RPMI7951 (cell line): Measurements from ENCODE around the gene TIMP3. TPM values are rescaled to one million over a fixed set of nuclear protein-coding genes. Genes with fewer than 3 reads are reported as not detected.
"Not testable (repeated sequence)": the region's sequence is repeated elsewhere in the genome, so short reads cannot be mapped to it uniquely, and the experiment has no call there.

Experiments used
- DNase-seq: peaks from one replicate; pipeline ENCODE4 v3.0.0-alpha.2; 2012; ENCODE audit warnings: low read depth
- total RNA-seq: library from RNA; depleted of rRNA; stranded (reverse); fragments of >200 nt; shearing (Covaris generic); gene quantifications from 2 replicates; pipeline ENCODE4 v1.2.3, GENCODE V29; 2014

Gene TIMP3
- total RNA-seq, 1 experiment from 2014 or later: 593 TPM

DNA sequence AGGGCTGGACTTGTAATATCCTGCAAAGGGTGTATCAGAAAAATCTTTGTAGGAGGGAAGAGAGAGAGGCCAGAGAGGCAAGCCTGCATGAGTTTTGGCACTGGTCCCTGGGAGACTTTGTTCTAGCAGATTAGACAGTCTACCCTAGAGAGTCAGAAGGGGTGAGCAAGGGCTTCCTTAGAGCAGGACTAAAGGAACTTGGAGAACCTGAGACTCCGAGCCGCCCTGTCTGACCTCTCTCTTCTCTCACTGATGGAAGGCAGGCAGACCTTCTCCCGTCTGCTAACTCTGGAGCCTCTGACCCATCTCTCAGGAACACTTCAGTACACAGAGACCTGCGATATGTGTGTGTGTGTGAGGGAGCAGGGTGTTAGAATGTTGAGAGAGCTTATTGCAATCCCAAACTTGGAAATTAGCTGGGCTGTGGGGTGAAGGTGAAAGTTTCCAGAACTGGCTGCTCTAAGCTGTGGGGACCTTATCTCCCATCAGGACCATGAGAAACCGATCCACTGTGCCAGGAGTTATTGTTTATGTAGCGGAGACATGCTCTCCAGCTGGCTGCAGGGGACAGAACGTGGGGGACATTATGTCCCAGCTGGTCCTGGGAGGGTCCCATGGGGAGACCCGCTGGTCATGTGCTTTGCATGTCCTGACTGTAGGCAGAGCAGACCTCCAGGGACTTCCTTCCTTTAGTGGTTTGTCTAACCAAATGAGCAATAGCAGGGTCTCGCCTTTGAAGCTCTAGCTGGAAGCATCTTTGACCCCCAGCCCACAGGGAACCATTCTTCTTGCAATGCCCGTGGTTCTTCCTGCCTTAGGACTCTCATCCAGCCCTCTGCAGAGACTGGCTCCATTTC, 51.1 kb downstream of the TIMP3 start:
- DNase-seq: no peak

- no peak for DNase-seq
These were observed 52.2 kb downstream of the TIMP3 start for GRCh38 chr22:32853662-32854061.

DNA sequence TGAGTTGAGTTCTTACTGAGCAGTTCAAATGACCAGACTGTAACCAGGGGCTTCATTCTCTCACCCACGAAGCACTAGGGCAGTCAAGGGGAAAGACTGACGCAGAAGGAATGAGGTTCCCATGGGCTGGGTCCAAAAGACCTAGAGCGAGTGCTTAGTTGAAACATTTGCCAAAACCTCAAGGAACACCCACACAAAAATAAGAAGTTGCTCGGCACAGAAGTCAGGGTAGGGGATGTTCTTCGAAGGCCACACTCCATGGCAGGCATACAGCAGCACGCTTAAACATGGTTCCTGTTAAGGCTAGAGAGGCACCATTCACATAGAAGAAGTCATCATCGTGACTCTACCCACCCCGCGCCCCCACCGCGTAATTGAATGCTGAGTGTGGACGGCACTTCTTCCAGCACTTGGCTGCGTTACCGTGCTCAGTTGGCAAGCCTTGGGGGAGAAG, 52.9 kb downstream of the TIMP3 start:
- no peak for DNase-seq

- no peak for DNase-seq
These were observed 53.7 kb downstream of the TIMP3 start for GRCh38 chr22:32855045-32855756.

DNA sequence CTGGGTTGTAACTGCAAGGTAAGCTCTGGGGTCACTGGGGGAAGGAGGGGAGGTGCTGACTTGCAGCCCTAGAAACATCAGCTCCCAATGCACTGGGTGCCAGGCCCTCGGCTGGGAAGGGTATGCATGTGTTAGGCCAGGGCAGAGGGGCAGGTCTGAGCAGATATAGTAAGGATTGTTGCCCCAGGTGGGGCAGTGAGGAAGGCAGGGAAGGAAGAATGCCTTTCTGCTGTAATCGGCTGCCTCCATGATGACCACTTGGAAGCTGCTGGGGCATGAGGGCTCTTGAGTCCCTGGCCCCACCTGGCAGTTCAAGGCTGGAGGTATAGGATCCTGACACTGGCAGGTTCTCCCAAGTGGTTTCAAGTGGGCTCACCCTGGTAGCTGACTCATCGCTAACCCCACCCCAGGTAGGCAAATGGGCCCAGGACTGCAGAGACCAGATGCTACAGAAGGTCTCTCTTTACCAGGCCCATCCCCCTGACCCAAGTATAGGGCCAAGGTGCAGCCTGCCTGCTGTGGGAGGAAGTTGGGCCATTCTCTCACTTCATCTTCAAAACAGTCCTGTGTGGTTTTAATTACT, 56.7 kb downstream of the TIMP3 start:
- no peak for DNase-seq

GRCh38 chr22:32858957-32859356, 57.5 kb downstream of the TIMP3 start:
- DNase-seq: no peak

GRCh38 chr22:32859743-32860142, 58.2 kb downstream of the TIMP3 start:
- no peak for DNase-seq

GRCh38 chr22:32861330-32861729, 59.8 kb downstream of the TIMP3 start:
- DNase-seq: no peak

DNA sequence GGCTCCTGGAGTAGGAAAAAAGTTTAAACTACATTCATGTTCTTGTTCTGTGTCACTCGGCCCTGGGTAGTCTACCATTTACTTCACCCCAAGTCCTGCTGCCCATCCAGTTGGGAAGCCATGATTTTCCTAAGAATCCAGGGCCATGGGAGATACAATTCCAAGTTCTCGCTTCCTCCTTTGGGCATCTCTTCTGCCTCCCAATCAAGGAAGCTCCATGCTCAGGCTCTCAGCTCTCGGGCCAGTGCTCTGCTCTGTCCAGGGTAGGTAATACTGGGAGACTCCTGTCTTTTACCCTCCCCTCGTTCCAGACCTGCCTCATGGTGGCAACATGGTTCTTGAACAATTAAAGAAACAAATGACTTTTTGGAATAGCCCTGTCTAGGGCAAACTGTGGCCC, 60.6 kb downstream of the TIMP3 start:
- no peak for DNase-seq

DNA sequence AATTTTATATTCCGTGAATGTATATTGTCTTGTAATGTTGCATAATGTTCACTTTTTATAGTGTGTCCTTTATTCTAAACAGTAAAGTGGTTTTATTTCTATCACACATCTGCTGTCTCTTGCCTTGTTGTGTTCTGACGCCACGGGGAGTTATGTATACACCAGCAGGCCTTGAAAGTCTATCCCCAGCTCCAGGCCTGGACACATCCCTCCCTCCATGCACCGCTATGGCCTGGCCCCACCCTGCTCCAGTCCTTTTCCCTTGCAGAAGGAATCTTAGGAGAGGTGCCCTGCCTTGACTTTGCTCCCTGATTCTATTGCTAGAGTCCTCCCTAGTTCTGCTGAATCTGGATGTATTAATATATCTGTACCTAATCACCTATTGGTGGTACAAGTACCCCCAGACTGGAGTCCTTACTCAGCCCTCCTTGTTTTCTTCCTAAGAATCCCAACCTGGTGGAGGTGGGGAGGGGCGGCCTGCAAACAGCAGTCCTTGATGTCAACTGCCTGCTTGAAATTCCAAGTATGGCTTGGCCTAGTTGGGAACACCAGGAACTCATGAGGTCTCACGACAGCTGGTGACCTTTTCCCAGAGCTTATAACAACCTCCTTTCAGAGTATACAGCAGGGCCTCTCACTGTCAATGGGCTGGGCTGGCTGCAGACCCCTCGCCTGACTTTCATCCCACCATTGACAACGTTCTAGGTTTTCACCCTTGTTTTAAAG, 61.6 kb downstream of the TIMP3 start:
- DNase-seq: no peak

GRCh38 chr22:32864041-32864440, 62.5 kb downstream of the TIMP3 start:
- no peak for DNase-seq

GRCh38 chr22:32864596-32864995, 63.1 kb downstream of the TIMP3 start:
- DNase-seq: peak; percentile 37

DNA sequence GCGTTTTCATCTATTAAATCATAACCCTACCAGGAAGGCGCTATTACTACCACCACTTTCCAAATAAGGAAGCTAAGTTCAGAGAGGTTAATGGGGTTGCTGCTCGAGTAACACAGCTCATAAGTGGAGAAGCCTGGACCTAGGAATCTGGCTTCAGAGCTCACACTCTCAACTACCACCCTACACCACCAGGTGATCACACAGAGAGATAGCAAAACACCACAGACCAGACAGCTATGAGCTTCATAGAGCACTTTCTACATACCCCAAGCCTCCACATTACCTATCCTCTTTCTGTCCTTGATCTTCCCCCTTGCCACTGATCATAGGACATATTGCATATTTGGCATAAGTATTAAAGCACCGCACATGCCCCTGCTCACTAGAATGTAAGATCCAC, 65.4 kb downstream of the TIMP3 start:
- no peak for DNase-seq

DNA sequence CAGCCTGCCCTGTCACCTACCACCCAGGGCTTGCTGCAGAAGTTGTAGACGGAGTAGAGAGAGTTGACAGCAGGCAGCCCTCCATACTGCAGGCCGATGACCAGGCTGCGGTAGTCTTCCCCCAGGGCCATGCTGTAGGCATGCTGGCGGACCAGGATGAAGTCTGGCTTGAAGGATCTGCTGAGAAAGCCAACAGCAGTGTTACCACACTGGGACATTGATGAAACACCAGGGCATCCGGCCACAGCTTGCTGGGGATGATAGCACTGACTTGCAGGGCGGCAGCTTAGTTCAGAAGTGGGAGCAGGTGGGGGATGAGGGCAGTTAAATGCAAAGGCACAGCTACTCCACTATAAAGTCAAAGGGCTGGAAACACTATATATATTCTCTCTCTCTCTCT, 67.4 kb downstream of the TIMP3 start:
- DNase-seq: no peak

DNA sequence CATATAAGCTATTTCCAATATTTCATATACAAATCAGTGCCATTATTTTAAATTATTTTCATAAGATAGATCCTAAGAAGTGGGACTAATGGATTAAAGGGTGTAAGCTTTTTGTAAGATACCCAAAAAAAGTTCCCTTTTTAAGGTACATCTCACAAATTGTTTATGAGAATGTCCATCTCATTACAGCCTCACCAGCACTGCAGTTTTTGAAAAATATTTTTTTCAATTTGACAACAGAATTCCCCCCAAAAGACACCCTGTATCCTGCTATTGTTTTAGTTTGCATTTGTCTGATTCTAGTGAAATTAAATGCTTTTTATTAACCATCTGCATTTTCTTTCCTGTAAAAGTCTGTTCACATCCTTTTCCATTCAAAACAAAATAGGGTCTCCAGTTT, 69.0 kb downstream of the TIMP3 start:
- no peak for DNase-seq

DNA sequence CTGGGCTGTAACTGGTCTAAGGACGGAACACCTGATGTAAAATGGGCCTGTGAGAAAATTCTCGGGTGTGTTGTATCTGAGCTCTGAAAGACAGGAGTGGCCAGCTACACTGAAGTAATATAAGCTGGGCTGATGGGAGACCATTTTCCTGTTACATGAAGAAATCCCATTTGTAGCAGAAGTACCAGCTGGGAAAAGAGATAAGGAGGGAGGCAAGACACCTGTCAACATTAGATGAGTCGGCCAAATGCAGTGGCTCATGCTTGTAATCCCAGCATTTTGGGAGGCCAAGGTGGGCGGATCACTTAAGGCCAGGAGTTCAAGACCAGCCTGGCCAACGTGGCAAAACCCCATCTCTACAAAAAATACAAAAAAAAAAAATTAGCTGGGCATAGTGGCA, 72.1 kb downstream of the TIMP3 start:
- not testable (repeated sequence) for DNase-seq

DNA sequence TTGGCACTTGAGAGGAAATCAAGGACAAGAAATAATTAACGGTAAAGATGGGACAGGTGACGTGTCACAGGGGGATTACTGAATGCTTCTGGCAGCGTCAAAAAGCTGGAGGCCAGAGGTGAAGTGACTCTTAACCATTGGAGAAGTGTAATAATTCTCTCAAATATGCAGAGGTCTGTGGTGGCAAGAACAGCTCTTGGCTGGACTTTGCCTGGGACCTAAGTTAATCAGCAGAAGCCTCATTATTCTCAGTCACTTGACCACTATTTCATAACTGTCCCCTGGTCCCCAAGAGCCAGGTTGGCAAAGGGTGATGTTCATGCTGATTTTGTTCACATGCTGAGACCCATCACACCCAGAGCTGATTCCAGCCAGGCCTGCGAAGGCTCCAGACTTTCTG, 72.9 kb downstream of the TIMP3 start:
- no peak for DNase-seq

DNA sequence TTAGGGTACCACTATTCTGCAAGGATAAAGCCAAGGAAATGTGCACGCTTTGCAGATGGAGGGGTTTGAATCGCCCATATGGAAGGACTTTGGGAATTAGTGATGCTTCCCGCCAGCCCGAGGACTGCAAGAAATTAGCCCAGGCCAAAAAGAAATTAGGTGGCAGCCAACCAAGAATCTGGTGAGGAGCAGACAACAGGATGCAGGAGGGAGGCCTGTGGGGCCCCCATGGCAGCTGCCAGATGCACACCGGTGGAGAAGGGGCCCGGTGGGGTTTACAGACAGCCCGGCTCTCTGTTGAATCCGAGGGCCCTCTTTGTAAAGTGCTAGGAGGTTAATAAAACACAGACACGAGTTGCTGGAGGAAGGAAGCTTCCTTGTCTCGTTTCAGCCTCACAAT, 73.5 kb downstream of the TIMP3 start:
- no peak for DNase-seq

DNA sequence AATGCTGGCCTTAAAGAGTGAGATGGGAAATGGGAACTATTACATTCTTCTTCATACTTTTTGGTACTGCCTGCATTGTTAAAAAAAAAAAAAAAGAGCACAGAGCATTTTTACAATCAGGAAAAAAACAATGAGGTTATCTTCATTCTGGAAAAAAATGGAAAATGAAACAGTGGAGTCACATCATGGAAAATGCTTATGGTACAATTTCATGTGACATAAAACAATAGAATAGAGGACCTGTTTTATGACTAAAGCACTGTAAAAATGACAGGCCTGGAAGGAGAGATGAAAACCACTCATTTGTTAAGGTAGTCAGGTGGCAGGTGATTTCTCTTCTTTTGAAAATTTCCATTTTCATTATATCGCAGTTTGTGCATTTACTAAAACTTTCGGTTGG, 75.0 kb downstream of the TIMP3 start:
- no peak for DNase-seq

DNA sequence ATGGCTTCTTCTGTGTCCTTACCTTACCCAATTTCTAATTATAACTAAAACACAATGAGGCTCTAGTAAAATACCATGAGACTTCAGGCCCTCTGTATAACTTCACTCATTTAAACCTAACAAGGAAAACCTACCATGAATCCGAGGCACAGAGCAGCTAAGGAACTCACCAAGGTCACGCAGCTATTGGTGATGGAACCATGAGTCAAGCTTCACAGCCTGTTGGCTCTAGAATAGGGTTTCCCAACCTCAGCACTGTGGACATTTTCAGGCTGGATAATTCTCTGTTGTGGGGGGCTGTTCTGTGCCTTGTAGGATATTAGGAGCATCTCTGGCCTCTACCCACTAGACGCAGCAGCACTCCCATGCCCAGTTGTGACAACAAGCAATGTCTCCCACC, 75.7 kb downstream of the TIMP3 start:
- no peak for DNase-seq

GRCh38 chr22:32879550-32879949, 78.0 kb downstream of the TIMP3 start:
- DNase-seq: no peak

DNA sequence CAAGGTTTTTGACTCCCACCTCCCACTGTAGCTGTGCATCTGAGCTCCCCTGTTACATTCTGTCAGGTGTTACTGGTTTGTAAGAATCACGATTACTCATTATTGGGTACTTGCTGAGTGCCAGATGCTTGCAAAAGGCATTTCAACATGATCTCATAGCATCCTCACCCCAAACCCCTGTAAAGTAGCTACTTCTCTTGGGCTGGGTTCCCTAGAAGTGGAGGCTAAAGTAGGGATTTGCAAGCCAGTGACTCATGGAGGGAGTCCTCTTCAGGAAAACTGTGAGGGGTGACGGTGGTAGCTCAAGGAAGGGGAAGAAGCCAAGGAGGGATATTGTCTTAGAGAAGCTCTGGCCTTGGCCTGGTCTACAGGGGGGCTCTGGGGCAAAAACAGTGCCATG, 78.6 kb downstream of the TIMP3 start:
- DNase-seq: peak; percentile 46
